ENCODE data around the gene OVCH1.

OVCH1 gene

GRCh38 chr12:29516431-29516875 is 19.0 kb upstream of the OVCH1 start:
- DNase-seq (ENCODE audit: low read depth in 1 of 2, low spot score in 1 of 2): no peak
- H3K27ac ChIP-seq (replicated peaks): no peak overlapping the region
- no peak for TF ChIP-seq CTCF (IDR thresholded peaks at IDR 0.05; ENCODE audit: insufficient read depth, low read length)
- no peak for TF ChIP-seq REST (IDR thresholded peaks at IDR 0.05; ENCODE audit: insufficient replicate concordance, low read depth)
- TF ChIP-seq SPI1 (IDR thresholded peaks at IDR 0.05; ENCODE audit: borderline replicate concordance, low read depth): no peak
- no peak for TF ChIP-seq GABPA (IDR thresholded peaks at IDR 0.05; ENCODE audit: low read depth)
- no peak for TF ChIP-seq POLR2AphosphoS5 (IDR thresholded peaks at IDR 0.05; ENCODE audit: low read depth)
- H3K4me3 ChIP-seq (replicated peaks; ENCODE audit: insufficient read depth, low read length): no peak overlapping the region
- H3K27me3 ChIP-seq (ENCODE audit: insufficient read depth, poor library complexity, severe bottlenecking): no peaks in the 10 kb centered on the region

GRCh38 chr12:29510591-29511185 is 13.2 kb upstream of the OVCH1 start:
- no peak for DNase-seq (ENCODE audit: low read depth in 1 of 2, low spot score in 1 of 2)
- H3K27me3 ChIP-seq (ENCODE audit: insufficient read depth, poor library complexity, severe bottlenecking): no peaks in the 10 kb centered on the region
- no peak overlapping the region for H3K27ac ChIP-seq (replicated peaks)
- TF ChIP-seq REST (IDR thresholded peaks at IDR 0.05; ENCODE audit: insufficient replicate concordance, low read depth) (no peak), SPI1 (IDR thresholded peaks at IDR 0.05; ENCODE audit: borderline replicate concordance, low read depth) (no peak), CTCF (IDR thresholded peaks at IDR 0.05; ENCODE audit: insufficient read depth, low read length) (no peak), POLR2AphosphoS5 (IDR thresholded peaks at IDR 0.05; ENCODE audit: low read depth) (no peak), GABPA (IDR thresholded peaks at IDR 0.05; ENCODE audit: low read depth) (no peak)
- no peak overlapping the region for H3K4me3 ChIP-seq (replicated peaks; ENCODE audit: insufficient read depth, low read length)

- no peak overlapping the region for H3K4me3 ChIP-seq (replicated peaks; ENCODE audit: insufficient read depth, low read length)
- H3K27me3 ChIP-seq (ENCODE audit: insufficient read depth, poor library complexity, severe bottlenecking): no peaks in the 10 kb centered on the region
- H3K27ac ChIP-seq (replicated peaks): no peak overlapping the region
- TF ChIP-seq GABPA (IDR thresholded peaks at IDR 0.05; ENCODE audit: low read depth) (no peak), POLR2AphosphoS5 (IDR thresholded peaks at IDR 0.05; ENCODE audit: low read depth) (no peak), CTCF (IDR thresholded peaks at IDR 0.05; ENCODE audit: insufficient read depth, low read length) (no peak), REST (IDR thresholded peaks at IDR 0.05; ENCODE audit: insufficient replicate concordance, low read depth) (no peak), SPI1 (IDR thresholded peaks at IDR 0.05; ENCODE audit: borderline replicate concordance, low read depth) (no peak)
- no peak for DNase-seq (ENCODE audit: low read depth in 1 of 2, low spot score in 1 of 2)
Measured at GRCh38 chr12:29509503-29509902, 12.0 kb upstream of the OVCH1 start.

All from HL-60 (cell line).